GM18870 (cell line): ENCODE data around the gene GINS2.

Experiments
- ATAC-seq: cut with Tn5 transposase; IDR thresholded peaks from one replicate; pipeline ENCODE4 v1.9.1; 2021; ENCODE audit warnings: moderate library complexity; ENCODE audit not compliant: unreplicated experiment

The GINS2 gene

DNA sequence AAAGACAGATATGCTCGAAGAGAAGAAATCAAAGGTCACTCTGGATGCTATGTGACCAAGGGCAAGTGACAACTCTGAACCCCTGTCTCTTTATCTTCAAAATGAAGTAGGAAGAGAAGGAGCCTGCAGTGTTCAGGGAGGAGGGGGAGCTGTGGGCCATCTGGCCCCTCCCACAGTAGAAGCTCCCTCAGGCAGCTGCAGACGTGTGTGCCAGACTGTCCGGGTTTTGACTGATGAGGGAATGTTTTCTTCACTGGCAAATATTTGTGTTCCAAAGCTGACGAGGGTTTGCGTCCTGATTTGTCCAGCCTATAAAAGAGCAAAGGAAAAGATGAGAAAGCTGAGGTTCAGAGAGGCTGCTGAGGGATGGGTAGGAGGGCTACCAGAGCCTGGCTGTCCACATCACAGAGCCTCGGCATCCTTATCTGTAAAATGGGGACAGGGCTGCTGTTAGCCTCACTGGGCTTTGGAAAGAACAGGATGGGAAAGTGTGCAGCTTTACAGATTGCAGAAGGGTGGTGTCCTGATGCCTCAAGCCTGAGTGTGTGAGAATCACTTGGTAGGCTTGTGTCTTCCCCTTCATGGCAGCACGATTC is 1.8 kb upstream of the GINS2 start:
- ATAC-seq, result no peak

DNA sequence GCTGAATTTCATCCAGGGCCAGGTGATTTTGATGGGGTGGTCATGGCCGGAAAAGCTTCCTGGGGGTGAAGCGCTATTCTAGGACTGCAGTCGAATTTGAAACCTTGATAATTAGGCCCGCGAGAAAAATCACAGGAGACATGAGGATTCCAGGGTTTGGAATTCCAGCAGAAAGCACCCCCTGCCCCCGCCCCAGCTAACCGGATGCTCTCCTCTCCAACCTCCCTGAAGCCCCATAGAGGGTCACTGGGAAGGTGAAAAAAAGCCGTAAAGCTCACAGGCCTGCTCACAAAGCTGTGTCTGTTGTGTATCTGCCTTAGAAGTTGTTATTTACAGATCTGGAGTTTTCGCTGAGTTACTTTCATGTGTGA is 1.2 kb upstream of the GINS2 start:
- ATAC-seq, result no peak

DNA sequence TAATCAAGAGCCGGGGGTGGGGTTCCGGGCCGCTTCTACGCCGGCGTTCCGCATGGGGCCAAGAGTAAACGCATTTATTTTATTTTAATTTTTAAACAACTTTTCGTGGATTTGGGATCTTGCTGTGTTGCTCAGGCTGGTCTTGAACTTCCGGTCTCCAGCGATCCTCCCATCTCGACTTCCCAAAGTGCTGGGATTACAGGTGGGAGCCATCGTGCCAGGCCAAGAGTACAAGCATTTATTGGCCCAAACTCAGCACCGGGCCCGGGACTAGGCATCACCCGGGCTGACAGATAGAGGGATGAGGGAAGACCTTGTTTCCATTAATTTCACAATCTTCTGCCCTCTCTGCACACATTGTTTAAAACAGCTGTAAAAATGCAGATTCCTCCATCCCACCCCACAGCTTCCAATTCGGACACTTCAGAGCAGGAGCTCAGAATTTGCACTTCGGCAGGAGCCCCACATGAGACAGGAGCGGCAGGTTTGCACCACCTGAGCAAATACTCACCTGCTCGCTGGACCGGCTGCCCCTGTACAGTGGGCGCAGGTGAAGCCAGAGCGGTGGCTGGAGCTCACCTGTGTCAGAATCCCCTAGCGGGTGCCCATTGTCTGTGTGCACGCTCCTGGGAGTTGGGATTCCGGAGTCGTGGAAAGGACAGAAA is 663 bp upstream of the GINS2 start:
- ATAC-seq, result no peak

DNA sequence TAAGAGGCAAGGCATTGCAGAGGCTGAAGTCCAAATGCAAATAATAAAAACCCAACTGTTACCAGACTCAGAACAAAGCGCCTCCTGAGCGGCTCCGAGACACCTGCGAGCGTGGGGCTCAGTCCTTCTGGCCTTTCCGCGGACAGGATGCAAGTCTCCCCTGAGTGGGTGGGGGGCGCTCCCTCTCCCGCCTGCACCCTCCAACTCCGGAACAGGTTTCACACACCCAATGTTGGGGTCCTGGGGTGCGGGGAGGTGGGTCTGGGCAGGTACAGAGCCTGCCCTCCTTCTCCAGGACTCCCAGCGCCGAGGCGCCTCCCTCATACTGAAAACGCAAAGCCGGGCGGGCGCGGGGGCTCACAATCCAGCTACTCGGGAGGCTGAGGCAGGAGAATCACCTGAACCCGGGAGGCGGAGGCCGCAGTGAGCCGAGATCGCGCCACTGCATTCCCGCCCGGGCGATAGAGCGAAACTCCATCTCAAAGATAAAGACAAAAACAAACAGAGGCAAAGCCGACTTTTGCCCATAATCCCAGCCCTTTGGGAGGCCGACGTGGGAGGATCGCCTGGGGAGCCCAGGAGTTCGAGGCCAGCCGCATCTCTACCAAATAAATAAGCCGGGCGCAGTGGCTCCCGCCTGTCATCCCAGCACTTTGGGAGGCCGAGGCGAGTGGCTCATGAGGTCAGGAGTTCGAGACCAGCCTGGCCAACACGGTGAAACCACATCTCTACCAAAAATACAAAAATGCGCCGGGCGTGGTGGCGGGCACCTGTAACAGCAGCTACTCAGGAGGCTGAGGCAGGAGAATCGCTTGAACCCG is 893 bp downstream of the GINS2 start:
- no peak for ATAC-seq

DNA sequence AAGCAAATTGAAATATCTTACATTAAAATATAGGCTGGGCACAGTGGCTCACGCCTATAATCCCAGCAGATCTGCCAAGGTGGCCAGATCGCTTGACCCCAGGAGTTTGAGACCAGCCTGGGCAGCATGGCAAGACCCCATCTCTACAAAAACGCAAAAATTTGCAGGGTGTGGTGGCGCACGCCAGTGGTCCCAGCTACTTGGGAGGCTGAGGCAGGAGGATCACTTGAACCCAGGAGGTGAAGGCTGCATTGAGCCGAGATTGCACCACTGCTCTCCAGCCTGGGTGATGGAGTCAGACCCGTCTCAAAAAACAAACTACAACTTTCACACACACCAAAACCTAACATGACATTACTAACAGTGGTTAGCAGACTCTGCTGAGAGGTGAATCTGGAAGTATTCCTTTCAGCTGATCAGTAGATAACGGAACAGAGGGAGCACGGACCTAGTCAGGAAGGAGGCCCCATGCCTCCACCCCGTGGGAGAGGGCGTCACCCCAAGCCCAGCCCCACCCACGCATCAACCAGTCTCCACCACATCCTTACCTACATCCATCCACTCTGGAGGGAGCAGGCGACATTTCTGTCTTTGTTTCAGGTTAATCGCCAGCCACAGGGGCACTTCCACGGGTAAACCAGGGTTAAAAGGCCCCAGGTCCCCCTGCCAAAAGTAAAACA is 1.7 kb downstream of the GINS2 start:
- ATAC-seq, result no peak

DNA sequence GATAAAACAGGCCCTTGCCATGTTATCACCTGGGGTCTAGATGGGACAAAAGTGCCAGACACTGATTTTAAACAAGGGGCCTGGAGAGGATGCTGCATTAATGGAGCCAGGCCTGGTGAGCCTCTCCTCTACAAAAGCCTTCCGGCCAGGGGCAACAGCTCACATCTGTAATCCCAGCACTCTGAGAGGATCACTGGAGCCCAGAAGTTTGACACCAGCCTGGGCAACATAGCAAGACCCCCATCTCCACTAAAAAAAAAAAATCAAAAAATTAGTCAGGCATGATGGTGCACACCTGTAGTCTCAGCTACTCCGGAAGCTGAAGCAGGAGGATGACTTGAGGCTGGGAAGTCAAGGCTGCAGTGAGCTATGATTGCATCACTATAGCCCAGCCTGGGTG is 3.5 kb downstream of the GINS2 start:
- ATAC-seq, result no peak

DNA sequence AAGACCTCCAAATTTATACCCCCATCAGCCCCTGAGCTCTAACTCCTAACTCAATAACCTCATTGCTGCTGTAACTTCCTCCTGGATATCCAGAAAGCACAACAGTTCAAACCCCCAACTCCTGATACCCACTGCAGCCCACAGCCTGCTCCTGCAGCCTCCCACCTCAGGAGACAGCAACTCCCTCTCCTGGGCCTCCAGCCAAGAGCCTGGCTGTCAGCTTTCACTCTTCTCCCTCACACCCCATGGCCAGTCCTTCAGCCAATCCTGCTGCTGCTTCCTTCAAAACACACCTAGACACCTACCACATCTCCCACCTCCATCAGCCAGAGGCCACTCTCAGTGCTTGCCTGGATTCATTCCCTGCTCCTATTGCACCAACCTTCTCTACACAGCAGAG is 5.4 kb downstream of the GINS2 start:
- no peak for ATAC-seq

DNA sequence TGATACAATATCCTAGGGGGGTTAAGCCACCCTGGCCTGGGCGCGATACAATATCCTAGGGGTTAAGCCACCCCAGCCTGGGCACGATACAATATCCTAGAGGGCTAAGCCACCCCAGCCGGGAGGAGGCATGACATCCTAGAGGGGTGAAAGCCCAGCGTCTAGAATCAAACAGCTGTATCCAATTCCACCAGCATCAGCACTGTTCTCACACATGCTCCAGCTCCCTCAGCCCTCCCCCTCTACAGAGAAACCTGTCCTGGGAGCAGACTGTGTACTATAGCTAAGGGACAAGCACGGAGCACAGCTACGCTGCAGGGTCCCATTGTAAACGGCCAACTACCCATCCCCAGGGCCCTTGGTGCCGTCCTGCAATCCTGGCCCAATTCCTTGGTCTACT is 6.2 kb downstream of the GINS2 start:
- ATAC-seq, result no peak

DNA sequence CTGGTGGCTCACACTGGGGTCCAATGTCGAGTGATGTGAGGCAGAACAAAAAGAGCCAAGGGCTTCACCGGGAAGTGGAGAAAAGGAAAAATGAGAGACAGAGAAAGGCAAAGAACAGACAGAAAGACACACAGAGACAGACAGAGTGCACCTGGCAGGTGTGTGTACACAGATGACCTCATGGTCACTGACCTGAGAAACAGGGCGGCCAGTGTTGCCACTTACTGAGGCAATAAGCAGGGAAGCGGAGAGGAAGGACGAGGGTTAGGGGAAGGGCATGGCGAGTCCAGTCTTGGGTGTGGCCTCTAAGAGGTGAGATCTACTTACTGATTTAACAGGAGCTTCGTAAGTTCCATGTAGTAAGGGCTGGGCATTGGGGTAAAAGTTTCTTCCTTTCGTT is 7.5 kb downstream of the GINS2 start:
- ATAC-seq, result no peak

DNA sequence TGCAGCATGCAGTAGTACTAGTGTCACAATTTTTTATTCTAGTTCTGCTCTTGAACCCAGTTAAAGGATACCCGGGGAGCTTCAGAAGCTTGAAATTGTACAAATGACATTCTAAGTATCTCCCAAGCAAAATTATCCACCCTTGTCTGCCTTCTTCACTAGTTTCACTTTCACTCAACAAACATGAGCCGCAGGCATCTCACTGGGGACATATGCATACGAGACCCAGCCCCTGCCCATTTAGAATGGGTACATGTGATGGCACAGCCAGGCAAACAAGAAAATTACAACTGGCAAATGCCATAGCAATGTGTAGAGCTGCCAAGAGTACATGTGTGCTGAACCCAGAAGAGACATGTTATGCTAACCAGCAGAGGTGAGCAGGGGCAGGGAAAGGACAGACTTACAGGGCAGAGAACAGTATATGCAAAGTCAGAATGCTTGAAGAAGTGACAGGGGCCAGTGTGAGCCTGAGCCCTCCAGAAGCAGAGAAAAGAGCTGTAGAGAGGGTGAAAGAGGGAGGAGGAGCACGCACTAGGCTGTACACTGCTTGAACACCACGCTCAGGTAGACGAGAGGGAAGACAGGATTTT is 8.3 kb downstream of the GINS2 start:
- ATAC-seq, result no peak

DNA sequence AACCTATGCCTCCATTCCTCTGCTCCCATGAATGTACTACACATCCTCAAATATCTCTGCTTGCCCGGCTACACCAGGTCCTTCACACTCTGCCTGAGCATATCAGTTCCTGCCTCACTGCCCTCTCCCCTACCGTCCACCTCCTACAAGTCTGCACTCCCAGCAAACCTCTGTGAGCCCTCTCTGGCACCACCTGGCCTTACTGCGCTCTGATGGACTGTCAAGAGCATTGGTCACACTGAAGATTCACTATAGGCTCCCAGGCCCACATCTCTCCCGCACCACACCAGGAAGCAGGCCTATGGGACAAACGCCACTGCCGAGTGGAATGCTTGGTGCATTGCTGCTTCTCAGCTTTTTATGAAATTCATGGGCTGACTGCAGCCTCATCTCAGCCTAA is 8.9 kb downstream of the GINS2 start:
- ATAC-seq, result no peak

DNA sequence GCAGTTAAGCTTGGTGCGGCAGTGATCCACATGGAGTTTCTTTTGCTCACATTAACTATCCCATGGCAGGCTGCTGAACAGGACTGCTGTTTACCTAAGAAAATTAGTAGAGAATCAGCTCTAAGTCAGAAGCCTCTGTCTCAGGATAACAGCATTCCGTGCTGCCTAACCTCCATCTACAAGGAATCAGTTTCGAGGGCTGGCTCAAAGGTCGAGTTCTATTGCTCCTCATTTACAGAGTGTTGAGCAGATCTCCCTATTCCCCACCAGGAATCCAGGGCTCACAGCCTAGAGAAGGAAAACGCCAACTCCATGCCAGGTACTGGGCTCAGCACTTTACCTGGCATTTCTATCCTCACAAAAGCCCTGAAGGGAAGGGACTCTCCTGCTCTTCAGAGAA is 9.9 kb downstream of the GINS2 start:
- ATAC-seq, result no peak

DNA sequence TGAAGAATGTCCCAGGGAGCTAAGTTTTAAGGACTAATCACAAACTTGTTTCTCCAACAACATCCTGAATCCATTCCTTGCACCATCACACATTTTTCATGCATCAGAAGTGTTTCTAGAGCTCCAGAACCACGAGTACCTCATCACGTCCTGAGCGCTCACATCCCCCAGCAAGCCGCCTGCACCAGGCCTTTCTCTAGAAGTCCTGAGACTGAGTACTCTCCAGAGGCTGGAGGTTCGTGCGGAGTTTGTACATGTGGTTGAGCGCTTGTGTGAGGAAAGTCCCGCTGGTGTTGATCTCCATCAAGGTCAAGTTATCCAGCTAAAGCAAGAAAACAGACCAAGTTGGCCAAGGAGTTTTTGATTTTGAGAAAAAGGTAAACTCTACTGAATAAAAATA is 10.7 kb downstream of the GINS2 start:
- ATAC-seq, result no peak

DNA sequence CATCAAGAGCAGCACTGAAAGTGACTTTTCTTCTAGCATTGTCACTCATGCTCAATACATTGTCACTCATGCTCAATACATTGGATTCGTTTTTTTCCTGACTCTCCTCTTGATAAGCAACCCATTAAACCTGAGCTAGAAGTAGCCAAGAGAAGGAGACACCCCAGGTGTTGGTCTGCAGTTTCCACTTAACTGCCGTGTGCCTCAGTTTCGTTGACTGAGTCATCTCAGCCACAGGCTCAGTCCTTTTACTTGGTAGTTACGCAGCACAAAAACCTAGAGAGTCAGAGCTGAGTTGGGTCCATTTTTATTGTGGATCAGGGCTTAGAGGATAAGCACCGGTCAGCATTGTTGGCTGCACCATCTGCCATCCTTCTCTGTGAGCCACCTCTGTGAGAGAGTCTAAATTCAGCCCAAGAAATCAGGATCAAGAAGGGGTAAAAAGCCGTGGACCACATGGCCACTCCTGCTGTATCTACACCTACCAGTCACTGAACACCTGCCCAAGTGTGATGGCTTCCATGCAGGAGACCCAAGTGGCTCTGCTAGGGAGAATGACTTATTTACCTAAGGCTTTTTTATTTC is 11.3 kb downstream of the GINS2 start:
- no peak for ATAC-seq

DNA sequence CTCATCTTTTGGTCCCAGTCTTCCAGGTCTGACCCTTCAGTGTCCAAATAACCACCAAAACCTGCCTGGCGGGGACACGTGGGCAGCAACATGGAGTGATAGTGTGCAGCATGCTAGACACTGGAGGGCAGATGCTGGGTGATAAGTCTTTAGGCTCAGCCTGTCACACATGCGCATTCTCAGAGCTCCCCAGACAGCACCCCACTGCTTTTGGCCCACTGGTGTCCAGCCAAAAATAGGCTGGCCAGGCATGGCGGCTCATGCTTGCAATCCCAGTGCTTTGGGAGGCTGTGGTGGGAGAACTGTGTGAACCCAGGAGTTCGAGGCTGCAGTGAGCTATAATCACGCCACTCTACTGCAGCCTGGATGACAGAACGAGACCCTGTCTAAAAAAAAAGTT is 12.3 kb downstream of the GINS2 start:
- no peak for ATAC-seq

DNA sequence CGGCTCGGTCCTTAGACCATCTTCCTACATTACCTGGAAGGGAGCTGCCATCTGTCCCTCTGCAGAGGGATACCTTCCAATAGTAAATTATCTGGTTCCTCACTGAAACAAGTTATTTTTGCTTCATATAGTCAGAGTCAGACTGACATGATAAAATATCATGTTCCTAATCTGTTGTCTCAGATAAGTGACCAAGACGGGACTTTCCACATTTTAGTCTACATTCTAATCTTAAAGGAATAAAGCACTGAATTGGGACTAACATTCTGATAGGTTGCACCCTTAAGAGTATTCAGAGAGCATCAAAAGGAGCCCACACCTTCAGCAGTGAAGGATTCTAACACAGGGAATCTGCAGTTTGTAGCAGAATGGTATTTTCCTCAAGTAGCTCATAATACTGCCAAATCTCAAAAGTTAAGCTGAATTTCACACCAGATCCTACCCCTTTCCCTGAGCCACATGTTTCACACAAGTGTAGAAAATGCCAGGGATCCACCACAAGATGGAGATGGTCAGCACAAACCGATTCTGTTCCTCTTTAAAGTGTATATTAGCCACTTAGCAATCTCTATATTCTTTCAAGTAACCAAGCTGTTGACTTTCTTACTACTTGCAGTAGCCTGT is 13.4 kb downstream of the GINS2 start:
- ATAC-seq, result no peak

DNA sequence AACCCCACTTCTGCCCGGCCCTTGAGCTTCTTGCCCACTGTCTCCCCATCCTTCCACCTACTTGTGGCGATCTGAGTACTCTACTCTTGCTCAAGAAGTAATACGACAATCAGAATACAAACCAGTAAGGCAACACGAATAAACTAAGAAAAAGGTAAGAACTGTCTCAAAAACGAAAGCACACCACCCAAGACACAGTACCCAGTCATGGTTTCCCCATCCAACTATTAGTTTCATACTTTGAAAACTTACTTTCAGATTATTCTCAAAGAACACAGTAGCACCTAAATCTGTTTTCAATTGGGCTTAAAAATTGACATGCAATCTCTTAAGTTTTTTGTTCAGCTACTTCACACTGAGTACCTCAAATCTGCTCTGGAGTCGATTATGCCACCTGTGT is 13.9 kb downstream of the GINS2 start:
- ATAC-seq, result no peak

DNA sequence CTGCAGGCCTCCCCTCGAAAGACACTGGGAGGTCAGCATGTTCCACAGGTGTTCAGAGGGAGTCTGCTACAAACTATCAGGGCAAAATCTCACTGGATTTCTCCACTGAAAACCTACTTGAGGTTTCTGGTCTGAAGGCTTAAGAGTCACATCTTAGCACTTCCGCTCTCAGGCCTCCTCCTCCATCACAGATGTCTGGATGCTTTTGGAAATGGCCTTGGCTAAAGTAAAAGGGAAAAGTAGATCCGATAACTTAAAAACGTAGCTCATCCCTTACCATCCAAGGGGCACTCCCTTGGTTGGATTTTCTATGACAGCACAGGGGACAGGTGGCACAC is 14.4 kb downstream of the GINS2 start:
- no peak for ATAC-seq

DNA sequence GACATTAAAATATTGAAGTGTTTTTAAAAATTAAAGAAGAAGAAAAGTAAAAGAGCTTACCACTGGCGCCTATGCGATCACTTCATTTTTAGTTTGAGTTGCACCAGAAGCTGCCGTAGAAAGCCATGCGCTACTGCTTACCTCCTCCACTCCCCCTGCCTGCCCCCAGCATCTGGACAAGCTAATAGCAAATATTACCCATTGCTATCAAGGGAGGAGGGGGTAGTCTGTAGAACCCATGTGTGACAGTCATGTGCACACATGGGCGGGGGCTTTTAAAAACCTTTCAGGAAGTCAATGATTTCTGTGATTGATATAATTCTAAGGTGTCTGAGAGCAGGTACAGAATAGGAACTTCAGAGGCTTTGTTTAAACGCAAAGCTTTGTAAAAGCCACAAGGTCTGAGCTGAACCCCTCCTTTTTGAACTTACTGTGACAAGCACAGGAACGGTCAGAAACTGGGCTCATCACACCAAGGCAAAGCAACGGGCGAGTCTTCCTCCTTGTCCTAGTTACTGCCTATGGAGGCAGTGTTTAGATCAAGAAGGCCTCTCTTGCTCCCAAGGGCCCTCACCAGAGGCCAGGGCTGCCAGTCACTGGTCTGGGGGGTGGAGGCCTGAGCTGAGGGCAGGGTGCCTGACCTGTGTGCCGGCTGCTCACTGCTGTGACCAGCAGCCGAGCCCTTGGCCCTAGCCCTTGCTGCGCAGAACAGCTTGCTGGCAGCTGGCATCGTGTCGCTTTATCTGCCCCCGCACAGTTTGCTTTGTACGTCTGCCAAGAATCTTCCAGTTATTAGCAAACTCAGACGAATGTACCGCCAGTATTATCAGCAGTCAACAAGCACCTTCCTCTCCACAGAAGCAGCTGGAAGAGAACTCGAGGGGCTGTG is 15.0 kb downstream of the GINS2 start:
- no peak for ATAC-seq

DNA sequence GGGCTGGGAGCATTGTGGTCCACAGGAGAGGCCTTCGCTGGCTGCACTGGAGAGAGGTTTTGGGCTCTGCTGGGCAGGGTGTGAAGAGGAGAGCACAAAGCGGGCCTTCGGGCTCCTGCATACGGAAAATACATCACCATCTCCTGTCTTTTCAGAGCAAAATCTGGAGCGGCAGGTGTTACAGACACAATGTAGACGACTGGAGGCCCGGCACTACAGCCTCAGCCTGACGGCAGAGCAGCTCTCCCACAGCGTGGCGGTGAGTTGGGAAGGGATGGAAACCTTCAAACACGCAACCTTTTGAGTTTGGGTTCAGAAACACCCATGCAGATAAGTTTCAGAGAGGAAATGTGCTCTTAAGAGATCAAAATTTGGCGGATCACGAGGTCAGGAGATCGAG is 17.9 kb downstream of the GINS2 start:
- no peak for ATAC-seq
